HK-2 (cell line): ENCODE data around the gene CRLF1.

Experiments
- DNase-seq: peaks from one replicate; pipeline ENCODE4 v3.0.0-alpha.2; 2018; ENCODE audit not compliant: unreplicated experiment

The CRLF1 gene

GRCh38 chr19:18636183-18636968, 29.8 kb upstream of the CRLF1 start:
- peak; percentile 99 for DNase-seq

- no peak for DNase-seq
Measured at GRCh38 chr19:18635831-18636182, 29.2 kb upstream of the CRLF1 start.

- DNase-seq = no peak
Measured at GRCh38 chr19:18634612-18635297, 28.2 kb upstream of the CRLF1 start.

- no peak for DNase-seq
Measured at GRCh38 chr19:18633321-18633720, 26.7 kb upstream of the CRLF1 start.

GRCh38 chr19:18629166-18630088, 22.8 kb upstream of the CRLF1 start:
- DNase-seq = no peak

- no peak for DNase-seq
Measured at GRCh38 chr19:18626906-18627305, 20.3 kb upstream of the CRLF1 start.

GRCh38 chr19:18620902-18621301, 14.3 kb upstream of the CRLF1 start:
- no peak for DNase-seq

- no peak for DNase-seq
Measured at GRCh38 chr19:18620311-18620710, 13.7 kb upstream of the CRLF1 start.

GRCh38 chr19:18618236-18618635, 11.6 kb upstream of the CRLF1 start:
- DNase-seq = no peak

GRCh38 chr19:18617562-18617961, 11.0 kb upstream of the CRLF1 start:
- no peak for DNase-seq

GRCh38 chr19:18616023-18616422, 9.4 kb upstream of the CRLF1 start:
- no peak for DNase-seq

- DNase-seq = no peak
Measured at GRCh38 chr19:18613589-18614234, 7.1 kb upstream of the CRLF1 start.

- DNase-seq = no peak
Measured at GRCh38 chr19:18612772-18613588, 6.4 kb upstream of the CRLF1 start, which contains the start of gene TMEM59L. Gene TMEM59L, plus strand, starts transcription at chr19:18612870. Its CDS starts 89 bp downstream, at chr19:18612959.

- no peak for DNase-seq
Measured at GRCh38 chr19:18612051-18612771, 5.6 kb upstream of the CRLF1 start.

- no peak for DNase-seq
Measured at GRCh38 chr19:18611327-18612050, 4.9 kb upstream of the CRLF1 start.

GRCh38 chr19:18610556-18611326, 4.1 kb upstream of the CRLF1 start:
- no peak for DNase-seq

- DNase-seq = no peak
Measured at GRCh38 chr19:18610245-18610555, 3.6 kb upstream of the CRLF1 start.

- no peak for DNase-seq
Measured at GRCh38 chr19:18609717-18610051, 3.1 kb upstream of the CRLF1 start.
